ENCODE measurements around the gene FGD5. TPM values are rescaled to one million over a fixed set of nuclear protein-coding genes. Genes with fewer than 3 reads are reported as not detected.

FGD5 gene
- total and polyA plus RNA-seq, 2 experiments from 2014 or later: 7.4 to 12.2 TPM

DNA sequence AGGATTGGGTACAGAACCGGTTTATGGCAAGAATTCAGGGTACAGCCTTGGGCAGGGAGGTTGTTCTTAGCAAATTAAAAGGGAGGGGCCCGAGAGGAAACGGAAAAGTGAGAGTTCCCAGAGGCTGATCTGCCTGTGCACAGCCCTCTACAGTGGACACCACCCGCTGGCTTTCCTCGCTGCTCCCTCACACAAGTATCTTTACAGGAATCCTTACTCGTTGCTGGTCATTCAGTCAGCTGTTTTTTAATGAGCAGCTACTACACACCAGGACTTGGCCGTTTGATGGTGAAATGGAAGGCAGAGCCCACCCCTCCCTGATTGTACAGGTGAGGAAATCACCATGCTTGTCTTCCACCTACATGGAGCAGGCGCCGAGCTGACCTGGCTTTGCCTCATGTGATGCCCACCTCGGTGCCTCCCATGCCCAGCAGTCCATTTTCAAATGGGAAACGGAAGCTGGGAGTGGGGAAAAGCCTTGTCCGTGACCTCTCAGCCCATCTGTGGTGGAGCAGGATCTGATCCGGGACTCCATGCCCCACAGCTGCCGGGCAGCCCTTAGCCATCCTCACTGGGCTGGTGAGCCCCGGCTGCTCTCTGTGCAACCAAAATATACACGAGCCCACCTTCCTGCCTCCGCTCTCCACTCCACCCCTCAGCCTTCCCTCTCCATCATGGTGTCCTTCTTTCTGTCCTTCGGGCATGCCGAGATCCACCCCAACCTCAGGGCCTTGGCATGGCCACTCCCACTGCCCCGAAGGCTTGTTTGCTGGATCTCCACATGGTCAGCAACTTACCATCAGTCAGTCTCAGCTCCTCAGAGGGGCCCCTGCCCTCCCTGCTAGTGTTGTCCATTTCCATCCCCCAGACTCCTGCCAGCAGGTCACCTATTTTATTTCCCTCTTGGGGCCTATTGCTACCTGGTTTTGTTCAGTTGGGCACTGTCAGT lies 33.3 kb upstream of the FGD5 start (continued):
- TF ChIP-seq ZNF462 (CRISPR knock-in tag; IDR thresholded peaks at IDR 0.05): no peak
- TF ChIP-seq, protein P1, sequence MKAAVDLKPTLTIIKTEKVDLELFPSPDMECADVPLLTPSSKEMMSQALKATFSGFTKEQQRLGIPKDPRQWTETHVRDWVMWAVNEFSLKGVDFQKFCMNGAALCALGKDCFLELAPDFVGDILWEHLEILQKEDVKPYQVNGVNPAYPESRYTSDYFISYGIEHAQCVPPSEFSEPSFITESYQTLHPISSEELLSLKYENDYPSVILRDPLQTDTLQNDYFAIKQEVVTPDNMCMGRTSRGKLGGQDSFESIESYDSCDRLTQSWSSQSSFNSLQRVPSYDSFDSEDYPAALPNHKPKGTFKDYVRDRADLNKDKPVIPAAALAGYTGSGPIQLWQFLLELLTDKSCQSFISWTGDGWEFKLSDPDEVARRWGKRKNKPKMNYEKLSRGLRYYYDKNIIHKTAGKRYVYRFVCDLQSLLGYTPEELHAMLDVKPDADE (IDR thresholded peaks at IDR 0.05): no peak
- no peak for TF ChIP-seq NANOG (IDR thresholded peaks at IDR 0.05; ENCODE audit: borderline replicate concordance)
- TF ChIP-seq ZNF114 (CRISPR knock-in tag; IDR thresholded peaks at IDR 0.05): no peak
- no peak for TF ChIP-seq EZH2phosphoT487 (IDR thresholded peaks at IDR 0.05; ENCODE audit: unreplicated experiment)
- no peak for TF ChIP-seq JUNB (IDR thresholded peaks at IDR 0.05; ENCODE audit: unreplicated experiment)
- no peak for TF ChIP-seq ZNF331 (CRISPR knock-in tag; IDR thresholded peaks at IDR 0.05; ENCODE audit: low read depth)

DNA sequence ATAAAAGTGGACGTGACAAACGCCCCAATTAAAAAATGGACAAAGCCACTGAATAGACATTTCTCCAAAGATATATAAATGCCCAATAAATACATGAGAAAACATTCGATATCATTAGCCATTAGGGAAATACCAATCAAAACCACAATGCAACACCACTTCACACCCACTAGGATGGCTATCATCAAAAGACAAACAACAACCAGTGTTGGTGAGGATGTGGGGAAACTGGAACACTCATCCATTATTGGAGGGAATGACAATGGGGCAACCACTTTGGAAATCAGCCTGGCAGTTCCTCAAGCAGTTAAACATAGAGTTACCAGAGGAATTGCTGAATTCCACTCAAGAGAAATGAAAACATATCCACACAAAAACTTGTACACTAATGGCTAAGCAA lies 32.4 kb upstream of the FGD5 start:
- no peaks in the 10 kb centered on the region for H3F3A ChIP-seq (replicated peaks; ENCODE audit: low read depth)
- no peak overlapping the region for H3K27ac ChIP-seq (ENCODE audit: low read depth)
- Mint-ChIP-seq H3K9me3 (no peaks in the 10 kb centered on the region; the same call in 2 of the 3 replicates), H3K4me3 (no peak overlapping the region), H3K36me3 (ENCODE audit: low read depth) (no peaks in the 10 kb centered on the region), H3K27ac (no peak overlapping the region), H3K4me1 (peaks cover 18% of the 10 kb centered on the region; the same call in 2 of the 3 replicates), H3K27me3 (ENCODE audit: insufficient read depth, low read depth, poor library complexity) (peaks cover 8% of the 10 kb centered on the region)
- H3K79me2 ChIP-seq (replicated peaks; ENCODE audit: insufficient read depth): no peaks in the 10 kb centered on the region
- no peak overlapping the region for H3K4me3 ChIP-seq
- no peaks in the 10 kb centered on the region for H3K9me2 ChIP-seq (ENCODE audit: insufficient read depth)
- no peaks in the 10 kb centered on the region for H4K20me1 ChIP-seq (replicated peaks; ENCODE audit: insufficient read depth)
- no peaks in the 10 kb centered on the region for H3K36me3 ChIP-seq (ENCODE audit: insufficient read depth)
- H3K4me2 ChIP-seq: no peak overlapping the region
- H3K4me1 ChIP-seq (ENCODE audit: insufficient read depth): peaks cover 6% of the 10 kb centered on the region
- ATAC-seq (no peak), DNase-seq (ENCODE audit: low spot score) (no peak)
- no peaks in the 10 kb centered on the region for H3K27me3 ChIP-seq (ENCODE audit: insufficient read depth)
- no peak overlapping the region for H2AFZ ChIP-seq
- TF ChIP-seq ZNF331 (CRISPR knock-in tag; IDR thresholded peaks at IDR 0.05; ENCODE audit: low read depth) (no peak), EZH2 (IDR thresholded peaks at IDR 0.05; ENCODE audit: low read depth, unreplicated experiment) (no peak), JUNB (IDR thresholded peaks at IDR 0.05; ENCODE audit: unreplicated experiment) (no peak), POLR2AphosphoS5 (IDR thresholded peaks at IDR 0.05; ENCODE audit: low read depth) (no peak), CREB1 (CRISPR knock-in tag; IDR thresholded peaks at IDR 0.05; ENCODE audit: low read depth) (no peak)
